H1 (cell line): ENCODE data around the gene GUCY2C.

Source experiments
- PHF8 ChIP-seq: fragments of 200-600 bp; sonication (generic); conservative IDR thresholded peaks from 2 replicates; pipeline ENCODE4 v1.7.1; 2012; ENCODE audit warnings: low read depth, mild to moderate bottlenecking, inconsistent platforms, low read length, moderate library complexity
- POLR2AphosphoS5 ChIP-seq: IDR thresholded peaks from 2 replicates; pipeline ENCODE4 v1.6.1; 2011; ENCODE audit warnings: low read depth, low read length
- SP1 ChIP-seq: IDR thresholded peaks from 2 replicates; pipeline ENCODE4 v1.6.1; 2011; ENCODE audit warnings: low read depth, low read length
- SP2 ChIP-seq: IDR thresholded peaks from 2 replicates; pipeline ENCODE4 v1.6.1; 2012; ENCODE audit warnings: mild to moderate bottlenecking, low read length, inconsistent platforms
- TF ChIP-seq, protein P1 (sequence below), 3 experiments: IDR thresholded peaks; 1 replicate in 2 of 3; 2 replicates in 1 of 3; pipeline versions ENCODE4 v1.5.1 to v1.6.1; 2011; ENCODE audit warnings: low read length in 3 of 3, mild to moderate bottlenecking in 3 of 3, inconsistent platforms in 2 of 3, low read depth in 1 of 3, moderate library complexity in 1 of 3; ENCODE audit not compliant: insufficient read depth in 1 of 3; ENCODE audit errors: control extremely low read depth in 1 of 3
- TF ChIP-seq, protein P2 (sequence below): IDR thresholded peaks from 2 replicates; pipeline ENCODE4 v1.6.1; 2012; ENCODE audit warnings: low read length, inconsistent platforms

DNA sequence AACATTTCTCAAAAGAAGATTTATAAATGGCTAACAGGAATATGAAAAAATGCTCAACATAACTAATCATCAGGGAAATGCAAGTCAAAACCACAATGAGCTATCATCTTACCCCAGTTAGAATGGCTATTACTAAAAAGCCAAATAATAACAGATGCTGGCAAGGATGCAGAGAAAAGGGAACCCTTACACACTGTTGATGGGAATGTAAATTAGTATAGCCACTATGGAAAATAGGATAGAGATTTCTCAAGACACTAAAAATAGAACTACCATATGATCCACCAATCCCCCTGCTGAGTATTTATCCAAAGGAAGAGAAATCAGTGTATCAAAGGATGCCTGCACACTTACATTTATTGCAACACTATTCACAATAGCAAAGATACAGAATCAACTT lies 58.3 kb downstream of the GUCY2C start:
- TF ChIP-seq, protein P1, sequence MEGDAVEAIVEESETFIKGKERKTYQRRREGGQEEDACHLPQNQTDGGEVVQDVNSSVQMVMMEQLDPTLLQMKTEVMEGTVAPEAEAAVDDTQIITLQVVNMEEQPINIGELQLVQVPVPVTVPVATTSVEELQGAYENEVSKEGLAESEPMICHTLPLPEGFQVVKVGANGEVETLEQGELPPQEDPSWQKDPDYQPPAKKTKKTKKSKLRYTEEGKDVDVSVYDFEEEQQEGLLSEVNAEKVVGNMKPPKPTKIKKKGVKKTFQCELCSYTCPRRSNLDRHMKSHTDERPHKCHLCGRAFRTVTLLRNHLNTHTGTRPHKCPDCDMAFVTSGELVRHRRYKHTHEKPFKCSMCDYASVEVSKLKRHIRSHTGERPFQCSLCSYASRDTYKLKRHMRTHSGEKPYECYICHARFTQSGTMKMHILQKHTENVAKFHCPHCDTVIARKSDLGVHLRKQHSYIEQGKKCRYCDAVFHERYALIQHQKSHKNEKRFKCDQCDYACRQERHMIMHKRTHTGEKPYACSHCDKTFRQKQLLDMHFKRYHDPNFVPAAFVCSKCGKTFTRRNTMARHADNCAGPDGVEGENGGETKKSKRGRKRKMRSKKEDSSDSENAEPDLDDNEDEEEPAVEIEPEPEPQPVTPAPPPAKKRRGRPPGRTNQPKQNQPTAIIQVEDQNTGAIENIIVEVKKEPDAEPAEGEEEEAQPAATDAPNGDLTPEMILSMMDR (IDR thresholded peaks at IDR 0.05; ENCODE audit: control extremely low read depth in 1 of 3, insufficient read depth in 1 of 3, low read depth in 1 of 3, low read length in 3 of 3): no peak
- TF ChIP-seq, protein P2, sequence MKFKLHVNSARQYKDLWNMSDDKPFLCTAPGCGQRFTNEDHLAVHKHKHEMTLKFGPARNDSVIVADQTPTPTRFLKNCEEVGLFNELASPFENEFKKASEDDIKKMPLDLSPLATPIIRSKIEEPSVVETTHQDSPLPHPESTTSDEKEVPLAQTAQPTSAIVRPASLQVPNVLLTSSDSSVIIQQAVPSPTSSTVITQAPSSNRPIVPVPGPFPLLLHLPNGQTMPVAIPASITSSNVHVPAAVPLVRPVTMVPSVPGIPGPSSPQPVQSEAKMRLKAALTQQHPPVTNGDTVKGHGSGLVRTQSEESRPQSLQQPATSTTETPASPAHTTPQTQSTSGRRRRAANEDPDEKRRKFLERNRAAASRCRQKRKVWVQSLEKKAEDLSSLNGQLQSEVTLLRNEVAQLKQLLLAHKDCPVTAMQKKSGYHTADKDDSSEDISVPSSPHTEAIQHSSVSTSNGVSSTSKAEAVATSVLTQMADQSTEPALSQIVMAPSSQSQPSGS: no peak
- TF ChIP-seq POLR2AphosphoS5 (no peak), PHF8 (no peak), SP2 (no peak), SP1 (no peak)
